Activated naive CD4-positive, alpha-beta T cell treated with anti-CD3 and anti-CD28 coated beads, Interleukin-2, amount 10 ng/mL, durations not matched to agents 5 hours and 36 hours (primary cell): ENCODE measurements around the gene SGO1. TPM values are rescaled to one million over a fixed set of nuclear protein-coding genes. Genes with fewer than 3 reads are reported as not detected.

Experiments used
- microRNA-seq: library from miRNA; unstranded; fragments of <30 nt; microRNA quantifications from one replicate; pipeline ENCODE4 v1.2.0, GENCODE V29; 2022; ENCODE audit warnings: borderline microRNAs expressed, borderline replicate concordance
- total RNA-seq, 2 experiments: library from RNA; stranded (reverse); gene quantifications; one replicate each; pipeline ENCODE4 v1.2.3, GENCODE V29; 2021

SGO1 gene
- total RNA-seq, result 10 to 100 TPM; 28.7 to 29.9 TPM

GRCh38 chr3:20185679-20186599 is at the start of gene SGO1:
Gene SGO1, minus strand, starts transcription at chr3:20186206. Its CDS starts 2,179 bp downstream, at chr3:20184027.

Small RNAs within 50 kb of the gene (microRNA-seq; reads per million reads assigned to microRNA genes)
- gene MIR3135A, result 1.0 reads per million

Other genes with a start within 250 kb of the SGO1 start
- 10 to 100 TPM; 48.1 to 54.7 TPM for gene RAB5A, start 239.1 kb downstream of the SGO1 start, total RNA-seq
- not detected for gene PP2D1, start 173.9 kb downstream of the SGO1 start, total RNA-seq
- gene KAT2B, start 145.8 kb downstream of the SGO1 start, total RNA-seq, result 100 to 1,000 TPM; 111 to 114 TPM